Thyroid gland (tissue), 4 donors: ENCODE measurements around the gene LETM1.

ENCODE experiments used
- CTCF ChIP-seq, 6 experiments: fragments of 200-600 bp in 3 of 6; fragments of 450-650 bp in 3 of 6; sonication (generic) in 3 of 6; IDR thresholded peaks; one replicate each; pipeline ENCODE4 v1.5.1; 2016 to 2019; ENCODE audit warnings: antibody characterized with exemption in 6 of 6, mild to moderate bottlenecking in 2 of 6, inconsistent platforms in 1 of 6, moderate library complexity in 1 of 6
- POLR2A ChIP-seq, 2 donors: fragments of 450-650 bp; IDR thresholded peaks; one replicate each; pipeline ENCODE4 v1.6.1; 2017; ENCODE audit warnings: antibody characterized with exemption in 2 of 2, mild to moderate bottlenecking in 2 of 2, moderate library complexity in 1 of 2

GRCh38 chr4:1803523-1804423, 52.2 kb downstream of the LETM1 start:
- no peak for TF ChIP-seq CTCF (IDR thresholded peaks at IDR 0.05)
- TF ChIP-seq POLR2A (IDR thresholded peaks at IDR 0.05), result no peak
